ENCODE data around the gene A4GALT.

DNA sequence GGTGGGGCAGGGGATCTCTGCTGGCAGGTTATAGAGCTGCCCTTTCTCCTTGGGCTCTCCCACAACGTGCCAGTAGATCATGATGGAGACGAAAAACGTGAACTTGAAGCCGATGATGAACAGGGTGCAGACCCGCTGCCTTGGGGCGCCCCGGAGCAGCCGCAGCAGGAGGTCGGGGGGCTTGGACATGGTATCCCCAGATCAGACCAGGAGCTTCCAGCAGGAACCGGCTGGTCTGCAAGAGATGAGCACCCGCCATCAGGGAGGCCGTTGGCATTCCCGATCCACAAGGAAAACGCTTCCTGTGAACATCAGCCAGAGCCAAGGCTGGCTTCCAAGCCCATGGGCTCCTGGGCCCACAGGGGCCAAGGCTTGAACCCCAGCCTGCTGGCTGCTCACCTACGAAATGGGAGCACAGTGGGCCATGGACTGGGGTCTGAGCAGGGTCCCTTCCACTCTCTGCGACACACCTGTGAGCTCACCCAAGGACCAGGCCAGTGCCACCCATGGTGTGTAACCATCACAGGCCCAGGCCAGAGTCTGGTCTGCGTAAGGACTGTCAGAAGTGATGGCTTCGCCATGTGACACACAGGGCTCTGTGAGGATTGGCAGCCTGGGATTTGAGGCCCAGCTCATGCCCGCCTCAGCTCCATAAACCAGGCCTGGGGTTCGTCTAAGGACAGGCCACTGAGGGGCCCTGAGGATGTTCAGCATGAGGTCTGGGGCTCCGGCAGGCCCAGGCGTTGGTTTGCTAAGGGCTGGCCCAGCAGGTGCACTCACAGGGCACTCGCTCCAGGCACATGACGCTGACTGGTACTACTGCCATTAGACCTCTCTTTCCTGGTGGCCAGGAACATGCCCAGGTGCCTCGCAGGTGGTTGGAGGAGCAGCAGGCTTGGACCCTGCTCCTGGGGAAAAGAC, 26.6 kb downstream of the A4GALT start:
- TF ChIP-seq CTCF (IDR thresholded peaks at IDR 0.05) (no peak), POLR2A (IDR thresholded peaks at IDR 0.05) (no peak)
